Tibial nerve (tissue), 3 donors: ENCODE data around the gene TXNDC15.

Experiments used
- POLR2A ChIP-seq, 2 donors: fragments of 450-650 bp; IDR thresholded peaks; one replicate each; pipeline ENCODE4 v1.6.1; 2017; ENCODE audit warnings: antibody characterized with exemption in 2 of 2, mild to moderate bottlenecking in 2 of 2, moderate library complexity in 2 of 2
- TF ChIP-seq, protein P1 (sequence below), 5 experiments: fragments of 200-600 bp in 3 of 5; fragments of 450-650 bp in 2 of 5; sonication (generic) in 3 of 5; IDR thresholded peaks; one replicate each; pipeline ENCODE4 v1.5.1; 2016 to 2019; ENCODE audit warnings: antibody characterized with exemption in 5 of 5, mild to moderate bottlenecking in 3 of 5, moderate library complexity in 2 of 5

DNA sequence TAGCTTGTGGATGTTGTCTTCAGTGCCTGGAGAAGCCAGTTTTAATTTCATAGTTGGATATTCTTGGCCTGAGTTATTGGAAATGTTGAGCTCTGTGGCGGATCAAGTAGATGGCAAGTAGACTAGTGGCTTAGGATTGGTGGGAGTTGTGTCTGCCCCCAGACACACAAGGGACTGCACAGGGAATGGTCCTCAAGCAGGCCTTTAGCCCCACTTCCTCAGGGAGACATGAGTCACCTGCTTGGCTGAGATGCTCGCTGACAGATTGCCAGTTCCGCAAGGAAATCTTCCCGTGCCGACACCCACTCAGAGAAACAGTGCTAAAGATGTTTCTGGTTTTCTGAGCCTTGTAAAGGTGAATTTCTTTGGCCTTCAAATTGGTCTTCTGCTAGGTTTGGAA, 74.7 kb downstream of the TXNDC15 start:
- TF ChIP-seq, protein P1, sequence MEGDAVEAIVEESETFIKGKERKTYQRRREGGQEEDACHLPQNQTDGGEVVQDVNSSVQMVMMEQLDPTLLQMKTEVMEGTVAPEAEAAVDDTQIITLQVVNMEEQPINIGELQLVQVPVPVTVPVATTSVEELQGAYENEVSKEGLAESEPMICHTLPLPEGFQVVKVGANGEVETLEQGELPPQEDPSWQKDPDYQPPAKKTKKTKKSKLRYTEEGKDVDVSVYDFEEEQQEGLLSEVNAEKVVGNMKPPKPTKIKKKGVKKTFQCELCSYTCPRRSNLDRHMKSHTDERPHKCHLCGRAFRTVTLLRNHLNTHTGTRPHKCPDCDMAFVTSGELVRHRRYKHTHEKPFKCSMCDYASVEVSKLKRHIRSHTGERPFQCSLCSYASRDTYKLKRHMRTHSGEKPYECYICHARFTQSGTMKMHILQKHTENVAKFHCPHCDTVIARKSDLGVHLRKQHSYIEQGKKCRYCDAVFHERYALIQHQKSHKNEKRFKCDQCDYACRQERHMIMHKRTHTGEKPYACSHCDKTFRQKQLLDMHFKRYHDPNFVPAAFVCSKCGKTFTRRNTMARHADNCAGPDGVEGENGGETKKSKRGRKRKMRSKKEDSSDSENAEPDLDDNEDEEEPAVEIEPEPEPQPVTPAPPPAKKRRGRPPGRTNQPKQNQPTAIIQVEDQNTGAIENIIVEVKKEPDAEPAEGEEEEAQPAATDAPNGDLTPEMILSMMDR (IDR thresholded peaks at IDR 0.05): no peak
- TF ChIP-seq POLR2A (IDR thresholded peaks at IDR 0.05): no peak
